HepG2 (cell line): ENCODE measurements around the gene GPC6. TPM values are rescaled to one million over a fixed set of nuclear protein-coding genes. Genes with fewer than 3 reads are reported as not detected.

Source experiments
- ATAC-seq: fragments of 200-7000 bp; cut with Tn5 transposase; 3 replicates; pipeline ENCODE4 v1.9.1; 2020; ENCODE audit warnings: mild to moderate bottlenecking, moderate library complexity
- BruUV-seq: library from RNA; stranded (reverse); fragments of 400-500 nt; replicated peaks from 2 replicates; lab custom pipeline; 2021; lab: Mats Ljungman, UMichigan
- CTCF ChIA-PET: fragments of 300-600 bp; formaldehyde crosslinking; extraction: SDS; loops from one replicate; lab custom pipeline; 2021; ENCODE audit warnings: low total read pairs, inconsistent platforms, low intra/inter-chr PET ratio; lab: Yijun Ruan, JAX
- POLR2A ChIA-PET: fragments of 350-600 bp; sonication (Branson Sonifier 250); formaldehyde crosslinking; loops from one replicate; lab custom pipeline; 2020; ENCODE audit warnings: antibody characterized with exemption, inconsistent platforms; lab: Yijun Ruan, JAX
- DNase-seq: peaks from one replicate; pipeline ENCODE4 v3.0.0-alpha.2; 2015; ENCODE audit warnings: low spot score
- FAIRE-seq: peaks from 3 replicates; lab custom pipeline; 2011; peaks lifted over from hg19 to GRCh38; lab: Jason Lieb, UNC
- H2AFZ ChIP-seq: one replicate; pipeline ENCODE4 v1.6.1; 2011; ENCODE audit warnings: low read length, inconsistent platforms
- H3K27ac ChIP-seq: fragments of 300-600 bp; 3 replicates; pipeline ENCODE4 v1.8.0; 2011; ENCODE audit warnings: mixed run types, mild to moderate bottlenecking, mixed read lengths, low read length, inconsistent platforms; ENCODE audit not compliant: insufficient read depth; ENCODE audit errors: extremely low read length
- H3K27me3 ChIP-seq, 2 experiments: fragments of 200-600 bp in 1 of 2; 2 replicates in 1 of 2; 3 replicates in 1 of 2; pipeline versions ENCODE4 v1.6.0 to v1.8.0; 2011; ENCODE audit warnings: low read length in 2 of 2, mild to moderate bottlenecking in 2 of 2, moderate library complexity in 2 of 2, inconsistent platforms in 1 of 2; ENCODE audit not compliant: insufficient read depth in 2 of 2, control insufficient read depth in 1 of 2
- H3K36me3 ChIP-seq, 2 experiments: fragments of 200-600 bp in 1 of 2; replicated peaks in 1 of 2; 2 replicates in 1 of 2; 3 replicates in 1 of 2; pipeline versions ENCODE4 v1.5.1 to v1.8.0; 2011; ENCODE audit warnings: low read length in 2 of 2, inconsistent platforms in 1 of 2; ENCODE audit not compliant: insufficient read depth in 2 of 2, control insufficient read depth in 1 of 2
- H3K4me1 ChIP-seq: 2 replicates; pipeline ENCODE4 v1.5.1; 2012; ENCODE audit warnings: low read length, inconsistent platforms; ENCODE audit not compliant: insufficient read depth
- H3K4me2 ChIP-seq: 2 replicates; pipeline ENCODE4 v1.6.0; 2011; ENCODE audit warnings: low read depth, low read length, inconsistent platforms
- H3K4me3 ChIP-seq, 3 experiments: fragments of 200-600 bp in 1 of 3; sonication (generic), shearing (Covaris generic) in 1 of 3; replicated peaks in 1 of 3; 2 replicates each; pipeline ENCODE4 v1.5.1; 2011 to 2016; ENCODE audit warnings: low read length in 3 of 3, inconsistent platforms in 2 of 3, low read depth in 2 of 3, mild to moderate bottlenecking in 2 of 3, control low read depth in 1 of 3, mixed read lengths in 1 of 3; ENCODE audit not compliant: insufficient read depth in 1 of 3
- H3K79me2 ChIP-seq: one replicate; pipeline ENCODE4 v1.6.1; 2011; ENCODE audit warnings: low read length, inconsistent platforms; ENCODE audit not compliant: insufficient read depth
- H3K9ac ChIP-seq: 2 replicates; pipeline ENCODE4 v1.6.0; 2011; ENCODE audit warnings: mild to moderate bottlenecking, low read depth, low read length, inconsistent platforms; ENCODE audit not compliant: insufficient read depth
- H3K9me3 ChIP-seq: 2 replicates; pipeline ENCODE4 v1.5.1; 2012; ENCODE audit warnings: mild to moderate bottlenecking, low read length
- H4K20me1 ChIP-seq: 2 replicates; pipeline ENCODE4 v1.6.0; 2011; ENCODE audit warnings: inconsistent platforms, mild to moderate bottlenecking, low read length, moderate library complexity; ENCODE audit not compliant: insufficient read depth
- AKAP8 ChIP-seq: sonication (generic); formaldehyde crosslinking; IDR thresholded peaks from 2 replicates; pipeline ENCODE4 v1.5.1; 2020; ENCODE audit warnings: mild to moderate bottlenecking, missing genetic modification reagents
- CEBPG ChIP-seq: IDR thresholded peaks from 2 replicates; pipeline ENCODE4 v1.6.1; 2016
- HOXA9 ChIP-seq: sonication (generic); formaldehyde crosslinking; IDR thresholded peaks from 2 replicates; pipeline ENCODE4 v1.8.1; 2022; ENCODE audit warnings: missing genetic modification reagents, mild to moderate bottlenecking, moderate library complexity, borderline replicate concordance
- TAF15 ChIP-seq: fragments of 200-400 bp; formaldehyde crosslinking; IDR thresholded peaks from one replicate; pipeline ENCODE4 v1.6.1; 2018; ENCODE audit warnings: mild to moderate bottlenecking, low read depth, low read length; ENCODE audit not compliant: poor library complexity, severe bottlenecking
- ZBTB38 ChIP-seq: sonication (generic); formaldehyde crosslinking; IDR thresholded peaks from 2 replicates; pipeline ENCODE4 v1.5.1; 2020; ENCODE audit warnings: mild to moderate bottlenecking, missing genetic modification reagents
- ZBTB4 ChIP-seq: sonication (generic); formaldehyde crosslinking; IDR thresholded peaks from 2 replicates; pipeline ENCODE4 v1.4.0; 2020; ENCODE audit warnings: missing genetic modification reagents, mild to moderate bottlenecking, borderline replicate concordance
- ZNF605 ChIP-seq: sonication (generic); formaldehyde crosslinking; IDR thresholded peaks from 2 replicates; pipeline ENCODE4 v1.8.0; 2022; ENCODE audit warnings: mild to moderate bottlenecking, missing genetic modification reagents
- WGBS: methylation state at CpG from one replicate; pipeline ENCODE4 v1.1.6; 2017; ENCODE audit warnings: low lambda C conversion rate; 5-methylcytosine and 5-hydroxymethylcytosine counted together
- in situ Hi-C: cut with HindIII; loops from 2 replicates; pipeline ENCODE4 v1.10.0; 2017; ENCODE audit warnings: low pct_unique_long_range_greater_than_20kb; ENCODE audit not compliant: extremely low pct_ligation_motif_present
- intact Hi-C: fragments of 100-400 bp; cut with micrococcal nuclease; formaldehyde crosslinking; loops from one replicate; pipeline ENCODE4 v1.10.0; 2022; ENCODE audit not compliant: unreplicated experiment
- polyA plus RNA-seq, 8 experiments: library from polyadenylated mRNA; depleted of rRNA in 3 of 8; stranded (reverse) in 7 of 8; unstranded in 1 of 8; fragments of >200 nt; fragmentation: Illumina TruSeq in 4 of 8; extraction: Trizol in 4 of 8; gene quantifications; 2 replicates each; pipeline versions ENCODE4 v1.2.1 to v1.2.3, GENCODE V29; 2011 to 2016; ENCODE audit warnings: low read depth in 4 of 8, missing spikeins in 1 of 8, mixed read lengths in 1 of 8; ENCODE audit not compliant: insufficient read depth in 1 of 8
- total RNA-seq, 5 experiments: library from RNA; depleted of rRNA; stranded (reverse); fragments of >200 nt; fragmentation: Illumina TruSeq; extraction: Trizol; gene quantifications; 2 replicates each; pipeline ENCODE4 v1.2.3, GENCODE V29; 2016; ENCODE audit warnings: low read depth in 1 of 5
- TF ChIP-seq, protein P1 (sequence below): sonication (generic); formaldehyde crosslinking; IDR thresholded peaks from 2 replicates; pipeline ENCODE4 v1.8.0; 2022; ENCODE audit warnings: missing genetic modification reagents, mild to moderate bottlenecking, borderline replicate concordance

The GPC6 gene
- total and polyA plus RNA-seq, 2 of the 13 experiments (the other 11 are each of a cell fraction or from before 2014, with no cell fraction given) = 24.5 to 33.9 TPM

- Histone ChIP-seq H3K27me3 (no peaks in the 10 kb centered on the region), H3K9ac (no peak overlapping the region), H3K27ac (no peak overlapping the region), H3K4me1 (no peaks in the 10 kb centered on the region), H2AFZ (no peak overlapping the region), H3K9me3 (no peaks in the 10 kb centered on the region), H3K4me3 (no peak overlapping the region), H3K79me2 (no peaks in the 10 kb centered on the region), H3K4me2 (no peak overlapping the region), H4K20me1 (no peaks in the 10 kb centered on the region), H3K36me3 (no peaks in the 10 kb centered on the region)
- POLR2A ChIA-PET = no interaction called here
- ATAC-seq (no peak), FAIRE-seq (no peak), DNase-seq (no peak)
- in situ Hi-C loops (no loop called here), intact Hi-C loops (no loop called here)
- 92% methylated on average over 2 of the region's 2 CpGs for WGBS
- CTCF ChIA-PET = no interaction called here
- TF ChIP-seq ZBTB4 (no peak), ZNF605 (CRISPR knock-in tag) (no peak), CEBPG (no peak), AKAP8 (CRISPR knock-in tag) (no peak), HOXA9 (CRISPR knock-in tag) (no peak), ZBTB38 (CRISPR knock-in tag) (no peak), TAF15 (no peak)
- TF ChIP-seq, protein P1, sequence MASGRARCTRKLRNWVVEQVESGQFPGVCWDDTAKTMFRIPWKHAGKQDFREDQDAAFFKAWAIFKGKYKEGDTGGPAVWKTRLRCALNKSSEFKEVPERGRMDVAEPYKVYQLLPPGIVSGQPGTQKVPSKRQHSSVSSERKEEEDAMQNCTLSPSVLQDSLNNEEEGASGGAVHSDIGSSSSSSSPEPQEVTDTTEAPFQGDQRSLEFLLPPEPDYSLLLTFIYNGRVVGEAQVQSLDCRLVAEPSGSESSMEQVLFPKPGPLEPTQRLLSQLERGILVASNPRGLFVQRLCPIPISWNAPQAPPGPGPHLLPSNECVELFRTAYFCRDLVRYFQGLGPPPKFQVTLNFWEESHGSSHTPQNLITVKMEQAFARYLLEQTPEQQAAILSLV (CRISPR knock-in tag) = no peak
- BruUV-seq = no TSS peak
Observed at GRCh38 chr13:93851236-93851635, 624.6 kb downstream of the GPC6 start.
